LNCAP (cell line): Measurements from ENCODE around the gene ITGA4.

ENCODE experiments used
- TF ChIP-seq, protein P1 (sequence below): fragments of 450-650 bp; IDR thresholded peaks from 2 replicates; pipeline ENCODE4 v1.5.1; 2017; ENCODE audit warnings: mild to moderate bottlenecking

ITGA4 gene

DNA sequence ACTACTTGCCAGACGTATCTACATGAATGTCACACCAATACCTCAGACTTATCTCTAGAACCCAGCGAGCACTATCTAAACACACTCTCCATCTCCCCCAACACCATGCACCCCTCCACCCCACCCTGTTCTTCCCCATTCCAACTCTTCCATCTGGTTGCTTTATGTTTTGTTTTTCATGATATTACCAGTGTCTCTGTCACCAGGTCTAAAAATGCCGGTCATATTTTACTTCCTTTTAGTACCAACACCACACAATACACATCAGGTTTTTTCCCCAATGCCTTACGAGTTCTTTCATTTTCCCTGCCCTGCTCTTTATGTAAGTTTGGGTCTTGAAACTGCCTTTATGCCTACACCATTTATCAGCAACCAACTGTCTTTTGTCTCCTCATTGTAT, 10.2 kb upstream of the ITGA4 start:
- TF ChIP-seq, protein P1, sequence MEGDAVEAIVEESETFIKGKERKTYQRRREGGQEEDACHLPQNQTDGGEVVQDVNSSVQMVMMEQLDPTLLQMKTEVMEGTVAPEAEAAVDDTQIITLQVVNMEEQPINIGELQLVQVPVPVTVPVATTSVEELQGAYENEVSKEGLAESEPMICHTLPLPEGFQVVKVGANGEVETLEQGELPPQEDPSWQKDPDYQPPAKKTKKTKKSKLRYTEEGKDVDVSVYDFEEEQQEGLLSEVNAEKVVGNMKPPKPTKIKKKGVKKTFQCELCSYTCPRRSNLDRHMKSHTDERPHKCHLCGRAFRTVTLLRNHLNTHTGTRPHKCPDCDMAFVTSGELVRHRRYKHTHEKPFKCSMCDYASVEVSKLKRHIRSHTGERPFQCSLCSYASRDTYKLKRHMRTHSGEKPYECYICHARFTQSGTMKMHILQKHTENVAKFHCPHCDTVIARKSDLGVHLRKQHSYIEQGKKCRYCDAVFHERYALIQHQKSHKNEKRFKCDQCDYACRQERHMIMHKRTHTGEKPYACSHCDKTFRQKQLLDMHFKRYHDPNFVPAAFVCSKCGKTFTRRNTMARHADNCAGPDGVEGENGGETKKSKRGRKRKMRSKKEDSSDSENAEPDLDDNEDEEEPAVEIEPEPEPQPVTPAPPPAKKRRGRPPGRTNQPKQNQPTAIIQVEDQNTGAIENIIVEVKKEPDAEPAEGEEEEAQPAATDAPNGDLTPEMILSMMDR: no peak

DNA sequence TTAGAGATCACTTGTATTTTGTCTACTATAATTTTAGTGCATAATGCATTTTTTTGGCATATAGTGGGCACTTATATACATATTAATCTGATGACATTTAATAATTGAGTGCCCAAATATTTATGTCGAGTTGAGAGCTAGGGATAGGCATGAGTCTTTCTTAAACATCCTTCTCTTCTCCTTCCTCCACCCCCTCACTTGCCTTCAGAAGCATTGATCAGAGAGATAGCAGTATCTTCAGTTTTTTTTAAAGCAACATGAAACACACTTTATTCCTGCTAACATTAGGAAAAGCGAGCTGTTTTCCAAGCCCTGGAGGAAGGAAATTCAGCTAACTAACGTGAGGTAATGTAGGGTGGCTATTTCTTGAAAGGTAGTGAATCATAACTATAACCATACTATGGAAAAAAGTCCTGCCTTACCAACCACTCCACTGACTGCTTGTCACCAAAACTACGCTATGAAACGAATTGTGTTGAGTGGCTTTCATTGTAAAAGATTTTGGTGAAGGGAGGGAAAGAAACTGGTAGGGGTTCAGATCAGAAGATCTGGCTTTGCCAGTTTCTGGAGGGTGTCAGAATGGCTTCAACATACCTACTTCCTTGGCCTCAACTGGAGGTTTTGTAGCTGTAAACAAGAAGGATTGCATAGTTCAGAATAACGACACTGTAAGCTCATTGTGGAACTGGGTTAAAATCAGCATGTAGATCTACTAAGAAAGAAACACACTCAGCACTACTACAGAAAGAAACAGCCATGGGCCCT, 2.3 kb upstream of the ITGA4 start:
- TF ChIP-seq, protein P1: no peak

DNA sequence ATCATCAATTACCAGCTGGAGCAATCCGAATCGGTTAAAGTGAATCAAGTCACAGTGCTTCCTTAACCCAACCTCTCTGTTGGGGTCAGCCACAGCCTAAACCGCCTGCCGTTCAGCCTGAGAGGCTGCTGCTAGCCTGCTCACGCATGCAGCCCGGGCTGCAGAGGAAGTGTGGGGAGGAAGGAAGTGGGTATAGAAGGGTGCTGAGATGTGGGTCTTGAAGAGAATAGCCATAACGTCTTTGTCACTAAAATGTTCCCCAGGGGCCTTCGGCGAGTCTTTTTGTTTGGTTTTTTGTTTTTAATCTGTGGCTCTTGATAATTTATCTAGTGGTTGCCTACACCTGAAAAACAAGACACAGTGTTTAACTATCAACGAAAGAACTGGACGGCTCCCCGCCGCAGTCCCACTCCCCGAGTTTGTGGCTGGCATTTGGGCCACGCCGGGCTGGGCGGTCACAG, 496 bp upstream of the ITGA4 start:
- TF ChIP-seq, protein P1: no peak

GRCh38 chr2:181457741-181458425, 697 bp downstream of the ITGA4 start:
- TF ChIP-seq, protein P1: no peak

DNA sequence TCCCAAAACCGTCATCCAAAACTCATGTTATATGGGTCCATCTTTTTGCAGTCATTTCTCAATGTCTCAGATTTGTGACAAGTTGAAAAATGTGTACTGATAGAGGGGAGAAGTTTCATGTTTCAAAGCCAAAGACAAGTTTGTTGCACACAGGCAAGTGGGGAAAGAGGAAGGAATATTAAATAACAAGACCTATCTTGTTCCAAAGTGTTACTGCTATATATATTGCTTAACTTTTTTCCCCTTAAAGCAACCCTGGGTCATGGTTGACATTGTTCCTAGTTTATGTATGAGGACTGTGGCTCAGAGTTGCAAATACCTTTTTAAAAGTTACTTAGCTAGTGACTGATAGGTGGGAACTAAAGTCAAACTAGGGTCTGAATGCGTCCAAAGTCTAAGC, 1.7 kb downstream of the ITGA4 start:
- TF ChIP-seq, protein P1: no peak

DNA sequence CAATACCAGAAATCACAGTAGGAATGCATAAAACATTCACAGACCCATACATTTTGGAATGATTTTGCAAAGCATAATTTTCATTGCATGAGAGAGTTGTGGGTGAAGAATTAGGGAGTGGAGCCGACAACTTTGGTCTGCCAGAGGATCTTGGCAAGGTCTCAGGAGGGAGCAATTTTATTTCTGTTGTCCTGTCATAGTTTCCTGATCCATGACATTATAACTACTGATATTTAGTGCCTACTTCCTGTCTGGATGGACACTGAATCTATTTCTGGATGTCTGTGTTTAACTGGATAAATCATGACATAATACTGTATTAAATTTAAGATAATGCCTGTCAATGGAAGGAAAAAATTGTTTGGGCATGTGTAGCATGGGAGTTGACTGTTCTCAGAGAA, 2.4 kb downstream of the ITGA4 start:
- TF ChIP-seq, protein P1: no peak

DNA sequence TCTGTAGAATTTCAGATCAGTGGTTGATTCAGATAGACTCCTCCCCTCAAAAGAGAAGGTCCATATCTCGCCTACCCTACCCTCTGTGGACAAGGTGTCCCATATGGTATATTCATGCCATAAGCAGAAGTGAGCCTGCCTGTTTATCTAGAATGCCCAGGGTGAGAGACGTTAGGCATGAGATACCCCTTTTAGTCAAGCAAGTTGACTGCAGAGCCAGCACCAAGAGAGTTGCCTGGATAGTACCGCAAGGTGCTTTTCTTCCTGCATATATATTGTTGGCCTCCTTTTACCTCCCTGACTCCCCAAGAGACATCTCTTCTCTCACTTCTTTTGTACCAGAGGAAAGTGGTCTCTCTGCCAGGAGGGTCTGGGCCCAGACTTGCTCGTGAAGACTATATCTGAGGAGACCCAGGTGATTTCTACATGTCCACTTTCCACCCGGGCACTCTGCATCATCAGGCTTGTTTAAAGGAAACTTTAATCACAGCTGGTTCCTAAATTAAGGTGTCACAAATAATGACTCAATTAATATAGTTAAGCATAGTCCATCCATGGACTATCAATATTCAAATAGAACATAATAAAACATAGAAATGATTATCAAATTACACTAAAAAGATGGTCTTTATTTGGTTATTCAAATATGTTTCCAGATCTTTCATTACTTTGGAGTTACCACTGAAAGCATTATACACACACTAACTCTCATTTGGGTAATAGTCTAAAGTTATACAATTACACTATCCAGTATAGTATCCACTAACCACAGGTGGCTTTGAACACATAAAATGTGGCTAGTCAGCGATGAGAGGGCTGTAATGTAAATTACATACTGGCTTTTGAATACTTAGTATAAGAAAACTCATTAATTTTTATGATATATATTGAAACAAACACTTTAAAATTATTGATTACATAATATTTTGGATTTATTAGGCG, 4.1 kb downstream of the ITGA4 start:
- TF ChIP-seq, protein P1: no peak
